ENCODE results near the gene ADAMTSL2. TPM values are rescaled to one million over a fixed set of nuclear protein-coding genes. Genes with fewer than 3 reads are reported as not detected.

Gene ADAMTSL2
- total RNA-seq, 3 donors from 2014 or later: 1.3 to 2.7 (median 1.5) TPM

GRCh38 chr9:133521122-133522072 lies 13.1 kb upstream of the ADAMTSL2 start:
- no peak for TF ChIP-seq CTCF (IDR thresholded peaks at IDR 0.05)
- H3K9me3 ChIP-seq: no peaks in the 10 kb centered on the region
- peak in 1 of 3 donors; percentile 35 for DNase-seq
- H3K4me1 ChIP-seq (ENCODE audit: low read depth): peaks cover 3% of the 10 kb centered on the region
- intact Hi-C loops (cut with DNase I, micrococcal nuclease): no loop called here
- ATAC-seq: no peak
- no peak overlapping the region for H3K4me3 ChIP-seq
- H3K36me3 ChIP-seq (ENCODE audit: low read depth): no peaks in the 10 kb centered on the region

- no peak overlapping the region for H3K4me3 ChIP-seq
- peak; percentile 80 for ATAC-seq
- H3K36me3 ChIP-seq (ENCODE audit: low read depth): no peaks in the 10 kb centered on the region
- H3K9me3 ChIP-seq: no peaks in the 10 kb centered on the region
- peaks cover 3% of the 10 kb centered on the region for H3K4me1 ChIP-seq (ENCODE audit: low read depth)
- peak; percentile 53 to 66 (median 57) for DNase-seq
- TF ChIP-seq CTCF (IDR thresholded peaks at IDR 0.05): no peak
- intact Hi-C loops (cut with DNase I, micrococcal nuclease): no loop called here
Measured at GRCh38 chr9:133522073-133522910, 12.2 kb upstream of the ADAMTSL2 start.

- no peaks in the 10 kb centered on the region for H3K9me3 ChIP-seq
- TF ChIP-seq CTCF (IDR thresholded peaks at IDR 0.05): no peak
- ATAC-seq: no peak
Measured at GRCh38 chr9:133523106-133523505, 11.4 kb upstream of the ADAMTSL2 start.

GRCh38 chr9:133524146-133524545 lies 10.4 kb upstream of the ADAMTSL2 start:
- intact Hi-C loops (cut with DNase I, micrococcal nuclease): no loop called here
- Histone ChIP-seq H3K4me1 (ENCODE audit: low read depth) (peaks cover 3% of the 10 kb centered on the region), H3K9me3 (no peaks in the 10 kb centered on the region), H3K4me3 (no peak overlapping the region), H3K36me3 (ENCODE audit: low read depth) (no peaks in the 10 kb centered on the region)
- no peak for TF ChIP-seq CTCF (IDR thresholded peaks at IDR 0.05)
- DNase-seq (peak in 1 of 3 donors; percentile 16), ATAC-seq (no peak)

More at GRCh38 chr9:133523106-133523505, 11.4 kb upstream of the ADAMTSL2 start:
- Histone ChIP-seq H3K4me3 (no peak overlapping the region), H3K36me3 (ENCODE audit: low read depth) (no peaks in the 10 kb centered on the region), H3K4me1 (ENCODE audit: low read depth) (peaks cover 3% of the 10 kb centered on the region)
- intact Hi-C loops (cut with DNase I, micrococcal nuclease): no loop called here
- DNase-seq: peak in 1 of 3 donors; percentile 34

- H3K36me3 ChIP-seq (ENCODE audit: low read depth): no peaks in the 10 kb centered on the region
- H3K4me3 ChIP-seq: no peak within 1 kb of the TSS
- intact Hi-C loops (cut with DNase I, micrococcal nuclease): no loop called here
- ATAC-seq (no peak), DNase-seq (peak in 1 of 3 donors; percentile 37)
- TF ChIP-seq CTCF (IDR thresholded peaks at IDR 0.05): no peak
- no peaks in the 10 kb centered on the region for H3K9me3 ChIP-seq
- H3K4me1 ChIP-seq (ENCODE audit: low read depth): peaks cover 3% of the 10 kb centered on the region
Measured at GRCh38 chr9:133524679-133525228, 9.8 kb upstream of the ADAMTSL2 start, which contains the start of gene MYMK. TSS of gene MYMK (minus strand) at chr9:133524959. CDS start at chr9:133524844, 115 bp downstream.
